Brain microvascular endothelial cell (primary cell): ENCODE data around the gene KIAA1217.
"Not testable (repeated sequence)": the region's sequence is repeated elsewhere in the genome, so short reads cannot be mapped to it uniquely, and the experiment has no call there.

Experiments used
- DNase-seq: peaks from one replicate; pipeline ENCODE4 v3.0.0-alpha.2; 2020
- H3K27ac ChIP-seq: fragments of 250-450 bp; sonication (Bioruptor Pico); 2 replicates; pipeline ENCODE4 v1.5.1; 2020; ENCODE audit warnings: mild to moderate bottlenecking, moderate library complexity
- H3K27me3 ChIP-seq: fragments of 250-450 bp; sonication (Bioruptor Pico); replicated peaks from 2 replicates; pipeline ENCODE4 v1.5.1; 2020; ENCODE audit warnings: mild to moderate bottlenecking
- H3K36me3 ChIP-seq: fragments of 250-450 bp; sonication (Bioruptor Pico); replicated peaks from 2 replicates; pipeline ENCODE4 v1.5.1; 2020; ENCODE audit warnings: mild to moderate bottlenecking
- H3K4me3 ChIP-seq: 2 replicates; pipeline ENCODE4 v1.5.1; 2011; ENCODE audit warnings: low read depth, mild to moderate bottlenecking, control low read depth, low read length, moderate library complexity
- CTCF ChIP-seq: IDR thresholded peaks from 2 replicates; pipeline ENCODE4 v1.5.1; 2011; ENCODE audit warnings: low read depth, mild to moderate bottlenecking, moderate library complexity, low read length, control low read depth, inconsistent platforms; ENCODE audit errors: missing control alignments
- in situ Hi-C: cut with HindIII; loops from 2 replicates; pipeline ENCODE4 v1.10.0; 2017; ENCODE audit warnings: low sequenced_read_pairs, low pct_ligation_motif_present

Gene KIAA1217

GRCh38 chr10:24334279-24334939, 125.5 kb downstream of the KIAA1217 start:
- Histone ChIP-seq H3K27ac (no peak overlapping the region), H3K27me3 (no peaks in the 10 kb centered on the region), H3K4me3 (no peak overlapping the region), H3K36me3 (no peaks in the 10 kb centered on the region)
- DNase-seq, result no peak
- no peak for TF ChIP-seq CTCF
- in situ Hi-C loops, result no loop called here

- H3K4me3 ChIP-seq, in situ Hi-C loops, H3K27ac ChIP-seq, H3K27me3 ChIP-seq, DNase-seq, H3K36me3 ChIP-seq: not testable (repeated sequence)
Measured at GRCh38 chr10:24337723-24338122, 128.8 kb downstream of the KIAA1217 start.

- no peak for DNase-seq
- no peak overlapping the region for H3K27ac ChIP-seq
- no peaks in the 10 kb centered on the region for H3K36me3 ChIP-seq
- in situ Hi-C loops, result no loop called here
- no peak for TF ChIP-seq CTCF
- H3K4me3 ChIP-seq, result no peak overlapping the region
- H3K27me3 ChIP-seq, result no peaks in the 10 kb centered on the region
Measured at GRCh38 chr10:24339387-24339786, 130.4 kb downstream of the KIAA1217 start.

GRCh38 chr10:24340446-24340845, 131.5 kb downstream of the KIAA1217 start:
- Histone ChIP-seq H3K36me3 (no peaks in the 10 kb centered on the region), H3K27me3 (no peaks in the 10 kb centered on the region), H3K4me3 (no peak overlapping the region), H3K27ac (no peak overlapping the region)
- in situ Hi-C loops, result no loop called here
- no peak for DNase-seq
- TF ChIP-seq CTCF, result no peak

GRCh38 chr10:24340883-24341282, 131.9 kb downstream of the KIAA1217 start:
- Histone ChIP-seq H3K27me3 (no peaks in the 10 kb centered on the region), H3K4me3 (no peak overlapping the region), H3K36me3 (no peaks in the 10 kb centered on the region), H3K27ac (no peak overlapping the region)
- TF ChIP-seq CTCF, result no peak
- in situ Hi-C loops, result no loop called here
- DNase-seq, result no peak

- H3K4me3 ChIP-seq, result no peak overlapping the region
- no peaks in the 10 kb centered on the region for H3K36me3 ChIP-seq
- no peak overlapping the region for H3K27ac ChIP-seq
- TF ChIP-seq CTCF, result no peak
- no peak for DNase-seq
- no peaks in the 10 kb centered on the region for H3K27me3 ChIP-seq
- in situ Hi-C loops, result no loop called here
Measured at GRCh38 chr10:24341371-24341770, 132.4 kb downstream of the KIAA1217 start.
